Omental fat pad (tissue), 4 donors: ENCODE measurements around the gene NELL1. TPM values are rescaled to one million over a fixed set of nuclear protein-coding genes. Genes with fewer than 3 reads are reported as not detected.

ENCODE experiments used
- ATAC-seq: fragments of 150-250 bp; one replicate; pipeline ENCODE4 v1.9.1; 2016; ENCODE audit warnings: mild to moderate bottlenecking, moderate library complexity; ENCODE audit not compliant: low FRiP score
- DNase-seq: peaks from one replicate; pipeline ENCODE4 v3.0.0-alpha.2; 2019; ENCODE audit warnings: low spot score
- total RNA-seq, 4 donors: library from RNA; depleted of rRNA; stranded (reverse); fragments of >200 nt; gene quantifications; one replicate each; pipeline ENCODE4 v1.1.0, GENCODE V29; 2016
- TF ChIP-seq, protein P1 (sequence below), 3 donors: fragments of 450-650 bp; IDR thresholded peaks; one replicate each; pipeline ENCODE4 v1.5.1; 2016 to 2017; ENCODE audit warnings: antibody characterized with exemption in 3 of 3, mild to moderate bottlenecking in 3 of 3, moderate library complexity in 2 of 3

The NELL1 gene
- total RNA-seq, 4 donors from 2014 or later = 0.48 to 1.3 TPM; not detected in 2

DNA sequence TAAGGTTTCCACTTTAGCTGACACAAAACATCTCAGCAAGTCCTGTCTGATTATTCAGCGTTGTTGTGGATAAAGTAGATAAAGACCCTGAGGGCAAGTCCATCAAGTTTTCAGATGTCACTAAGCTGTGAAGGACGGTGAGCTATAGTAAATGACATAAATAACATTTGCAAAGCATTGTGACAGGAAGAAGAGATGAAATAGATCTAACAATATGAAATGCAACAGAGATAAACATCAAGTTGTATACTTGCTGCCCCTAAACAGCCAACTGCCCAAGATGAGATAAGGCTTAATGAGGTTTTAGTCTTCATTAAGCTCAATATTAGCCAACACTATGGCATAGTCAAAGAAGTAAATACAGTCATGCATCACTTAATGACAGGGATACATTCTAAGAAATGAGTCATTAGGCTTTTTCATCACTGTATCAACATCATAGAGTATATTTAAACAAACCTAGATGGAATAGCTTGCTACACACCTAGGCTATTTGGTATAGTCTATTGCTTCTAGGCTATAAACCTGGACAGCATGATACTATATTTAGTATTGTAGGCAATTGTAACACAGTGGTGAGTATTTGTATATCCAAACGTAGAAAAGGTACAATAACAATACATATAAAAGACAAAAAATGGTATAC, 898.4 kb downstream of the NELL1 start:
- DNase-seq (no peak), ATAC-seq (no peak)
- TF ChIP-seq, protein P1, sequence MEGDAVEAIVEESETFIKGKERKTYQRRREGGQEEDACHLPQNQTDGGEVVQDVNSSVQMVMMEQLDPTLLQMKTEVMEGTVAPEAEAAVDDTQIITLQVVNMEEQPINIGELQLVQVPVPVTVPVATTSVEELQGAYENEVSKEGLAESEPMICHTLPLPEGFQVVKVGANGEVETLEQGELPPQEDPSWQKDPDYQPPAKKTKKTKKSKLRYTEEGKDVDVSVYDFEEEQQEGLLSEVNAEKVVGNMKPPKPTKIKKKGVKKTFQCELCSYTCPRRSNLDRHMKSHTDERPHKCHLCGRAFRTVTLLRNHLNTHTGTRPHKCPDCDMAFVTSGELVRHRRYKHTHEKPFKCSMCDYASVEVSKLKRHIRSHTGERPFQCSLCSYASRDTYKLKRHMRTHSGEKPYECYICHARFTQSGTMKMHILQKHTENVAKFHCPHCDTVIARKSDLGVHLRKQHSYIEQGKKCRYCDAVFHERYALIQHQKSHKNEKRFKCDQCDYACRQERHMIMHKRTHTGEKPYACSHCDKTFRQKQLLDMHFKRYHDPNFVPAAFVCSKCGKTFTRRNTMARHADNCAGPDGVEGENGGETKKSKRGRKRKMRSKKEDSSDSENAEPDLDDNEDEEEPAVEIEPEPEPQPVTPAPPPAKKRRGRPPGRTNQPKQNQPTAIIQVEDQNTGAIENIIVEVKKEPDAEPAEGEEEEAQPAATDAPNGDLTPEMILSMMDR (IDR thresholded peaks at IDR 0.05) = no peak

DNA sequence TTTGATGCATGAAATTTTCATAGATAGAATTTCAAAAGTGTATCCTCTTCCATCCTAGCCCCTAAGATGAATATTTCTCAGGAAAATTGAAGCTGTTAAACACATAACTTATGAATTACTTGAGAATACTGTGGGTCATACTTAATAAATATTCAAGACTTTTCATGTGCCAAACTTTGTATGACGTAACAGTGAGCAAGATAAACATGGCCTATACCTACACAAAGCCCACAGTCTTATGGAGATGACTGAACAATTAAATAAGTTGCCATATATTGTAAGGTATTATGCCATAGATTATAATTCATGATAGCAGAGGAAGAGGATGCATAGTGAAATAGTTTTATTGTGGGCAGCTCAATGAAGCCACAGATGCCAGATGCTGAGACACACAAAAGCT, 902.8 kb downstream of the NELL1 start:
- ATAC-seq = no peak
- no peak for DNase-seq
- TF ChIP-seq, protein P1 (IDR thresholded peaks at IDR 0.05) = no peak

DNA sequence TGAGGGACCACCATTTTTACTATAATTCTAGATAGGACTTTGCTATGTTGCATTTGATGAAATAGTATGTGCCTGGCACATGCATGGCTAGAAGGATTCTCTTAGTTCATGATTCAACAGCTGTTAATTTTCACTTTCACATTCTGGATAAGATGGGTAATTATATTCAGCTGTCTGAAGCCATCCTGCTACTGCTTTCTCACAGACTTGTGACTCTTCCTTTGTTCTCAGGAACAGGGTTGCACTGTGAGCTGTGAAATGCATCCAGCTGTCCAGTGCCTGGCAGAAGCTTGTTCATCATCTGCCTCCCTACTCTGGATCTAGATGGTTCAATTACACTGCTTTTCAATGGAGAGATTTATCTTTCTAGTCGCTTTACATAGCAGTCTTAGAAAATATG, 913.4 kb downstream of the NELL1 start:
- TF ChIP-seq, protein P1 (IDR thresholded peaks at IDR 0.05) = no peak
- DNase-seq (no peak), ATAC-seq (no peak)

GRCh38 chr11:21588754-21589153, 919.4 kb downstream of the NELL1 start:
- ATAC-seq (no peak), DNase-seq (no peak)
- TF ChIP-seq, protein P1 (IDR thresholded peaks at IDR 0.05) = no peak

DNA sequence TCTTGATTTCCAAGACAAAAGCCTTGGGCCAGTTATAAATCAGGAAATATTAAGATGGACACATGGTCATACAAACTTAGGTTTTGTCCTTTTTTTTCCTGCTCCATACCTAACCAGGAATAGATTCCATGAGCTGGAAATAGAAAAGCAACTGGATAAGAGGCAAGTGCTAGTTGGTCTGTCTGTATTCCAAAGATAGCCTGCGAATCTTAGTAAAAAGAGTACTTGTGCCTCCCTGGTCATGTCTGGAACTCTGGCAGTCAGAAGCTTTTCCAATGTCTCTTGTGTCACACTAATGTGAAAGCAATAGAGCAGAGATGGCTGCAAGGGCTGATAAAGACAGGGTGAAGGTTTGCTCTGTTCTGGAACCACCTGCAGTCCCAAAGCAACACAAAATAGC, 933.3 kb downstream of the NELL1 start:
- TF ChIP-seq, protein P1 (IDR thresholded peaks at IDR 0.05) = no peak
- ATAC-seq = no peak
- no peak for DNase-seq

- DNase-seq (no peak), ATAC-seq (no peak)
- TF ChIP-seq, protein P1 (IDR thresholded peaks at IDR 0.05) = no peak
Measured at GRCh38 chr11:21603886-21604285, 934.5 kb downstream of the NELL1 start.

- TF ChIP-seq, protein P1 (IDR thresholded peaks at IDR 0.05) = no peak
- DNase-seq (no peak), ATAC-seq (no peak)
Measured at GRCh38 chr11:21604564-21604963, 935.2 kb downstream of the NELL1 start.
